Stimulated activated memory B cell treated with anti-CD40 and anti-IgM and Interleukin-4, amounts not matched to agents 10 μg/mL and 1 μg/mL and 100 μg/mL, for 72 hours (primary cell): ENCODE data around the gene PELI2.

ENCODE experiments used
- ATAC-seq: fragments of 150-1000 bp; cut with Tn5 transposase; 2 replicates; pipeline ENCODE4 v1.10.0; 2021
- H3K27ac Mint-ChIP-seq: one replicate; pipeline ENCODE4 v1.8.0; 2022; ENCODE audit warnings: mild to moderate bottlenecking, mixed read lengths
- H3K27me3 Mint-ChIP-seq: one replicate; pipeline ENCODE4 v1.8.0; 2022; ENCODE audit warnings: mixed read lengths
- H3K36me3 Mint-ChIP-seq: one replicate; pipeline ENCODE4 v1.8.0; 2022; ENCODE audit warnings: mixed read lengths
- H3K4me1 Mint-ChIP-seq: one replicate; pipeline ENCODE4 v1.8.0; 2022; ENCODE audit warnings: mixed read lengths
- H3K4me3 Mint-ChIP-seq: one replicate; pipeline ENCODE4 v1.8.0; 2022; ENCODE audit warnings: mild to moderate bottlenecking, moderate library complexity, mixed read lengths
- H3K9me3 Mint-ChIP-seq: one replicate; pipeline ENCODE4 v1.8.0; 2022; ENCODE audit warnings: mixed read lengths

PELI2 gene

DNA sequence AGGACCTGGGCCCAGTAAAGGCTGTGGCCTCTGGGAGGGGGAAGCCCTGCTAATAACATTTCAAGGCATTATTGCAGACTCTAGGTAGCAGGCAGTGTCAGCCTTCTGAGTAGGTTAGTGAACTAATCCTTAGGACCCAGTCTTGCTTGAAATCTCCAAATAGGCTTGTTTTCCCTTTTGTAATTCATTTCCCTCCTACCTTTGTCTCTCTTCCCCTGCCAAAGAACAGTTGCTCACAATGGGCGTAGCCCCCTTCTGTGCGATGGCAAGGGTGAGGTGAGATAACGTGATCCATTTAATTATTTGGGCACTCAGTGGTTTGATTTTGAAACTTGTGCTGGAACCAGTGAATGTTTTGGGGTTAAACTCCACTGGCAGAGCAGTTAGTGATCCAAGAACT lies 10.9 kb downstream of the PELI2 start:
- H3K27me3 Mint-ChIP-seq: no peaks in the 10 kb centered on the region
- ATAC-seq: no peak

DNA sequence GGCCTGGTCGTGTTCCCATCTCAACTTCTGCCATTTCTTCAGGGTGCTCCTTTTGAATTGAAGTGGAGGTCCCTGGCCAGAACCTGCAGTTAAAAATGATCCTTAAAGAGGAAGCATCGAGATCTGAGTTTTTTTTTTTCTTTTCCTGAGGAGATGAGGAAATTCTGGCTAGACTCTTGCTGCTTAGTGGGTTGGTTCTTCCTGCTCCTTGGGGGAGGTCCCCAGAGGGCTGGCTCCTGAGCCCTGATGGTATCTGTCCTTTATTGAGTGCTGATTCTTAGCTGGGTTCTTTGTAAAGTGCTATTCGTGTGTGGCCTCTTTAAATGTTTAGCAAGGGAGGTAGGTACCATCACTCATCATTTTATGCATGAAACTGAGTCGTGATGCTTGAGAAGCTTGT lies 11.7 kb downstream of the PELI2 start:
- Mint-ChIP-seq H3K4me1 (peaks cover 50% of the 10 kb centered on the region), H3K27ac (no peak overlapping the region)

More for the DNA sequence above, 10.9 kb downstream of the PELI2 start:
- Mint-ChIP-seq H3K27ac (no peak overlapping the region), H3K9me3 (no peaks in the 10 kb centered on the region), H3K4me1 (peaks cover 50% of the 10 kb centered on the region), H3K36me3 (no peaks in the 10 kb centered on the region), H3K4me3 (no peak overlapping the region)

GRCh38 chr14:56131004-56131864 lies 13.0 kb downstream of the PELI2 start:
- ATAC-seq: no peak
- Mint-ChIP-seq H3K27ac (peak overlapping the region; percentile 72), H3K27me3 (peaks cover 9% of the 10 kb centered on the region), H3K4me3 (peak overlapping the region; percentile 53), H3K36me3 (no peaks in the 10 kb centered on the region), H3K9me3 (no peaks in the 10 kb centered on the region), H3K4me1 (peaks cover 50% of the 10 kb centered on the region)

More for the DNA sequence above, 11.7 kb downstream of the PELI2 start:
- Mint-ChIP-seq H3K36me3 (no peaks in the 10 kb centered on the region), H3K27me3 (peaks cover 4% of the 10 kb centered on the region), H3K9me3 (no peaks in the 10 kb centered on the region), H3K4me3 (no peak overlapping the region)
- no peak for ATAC-seq

DNA sequence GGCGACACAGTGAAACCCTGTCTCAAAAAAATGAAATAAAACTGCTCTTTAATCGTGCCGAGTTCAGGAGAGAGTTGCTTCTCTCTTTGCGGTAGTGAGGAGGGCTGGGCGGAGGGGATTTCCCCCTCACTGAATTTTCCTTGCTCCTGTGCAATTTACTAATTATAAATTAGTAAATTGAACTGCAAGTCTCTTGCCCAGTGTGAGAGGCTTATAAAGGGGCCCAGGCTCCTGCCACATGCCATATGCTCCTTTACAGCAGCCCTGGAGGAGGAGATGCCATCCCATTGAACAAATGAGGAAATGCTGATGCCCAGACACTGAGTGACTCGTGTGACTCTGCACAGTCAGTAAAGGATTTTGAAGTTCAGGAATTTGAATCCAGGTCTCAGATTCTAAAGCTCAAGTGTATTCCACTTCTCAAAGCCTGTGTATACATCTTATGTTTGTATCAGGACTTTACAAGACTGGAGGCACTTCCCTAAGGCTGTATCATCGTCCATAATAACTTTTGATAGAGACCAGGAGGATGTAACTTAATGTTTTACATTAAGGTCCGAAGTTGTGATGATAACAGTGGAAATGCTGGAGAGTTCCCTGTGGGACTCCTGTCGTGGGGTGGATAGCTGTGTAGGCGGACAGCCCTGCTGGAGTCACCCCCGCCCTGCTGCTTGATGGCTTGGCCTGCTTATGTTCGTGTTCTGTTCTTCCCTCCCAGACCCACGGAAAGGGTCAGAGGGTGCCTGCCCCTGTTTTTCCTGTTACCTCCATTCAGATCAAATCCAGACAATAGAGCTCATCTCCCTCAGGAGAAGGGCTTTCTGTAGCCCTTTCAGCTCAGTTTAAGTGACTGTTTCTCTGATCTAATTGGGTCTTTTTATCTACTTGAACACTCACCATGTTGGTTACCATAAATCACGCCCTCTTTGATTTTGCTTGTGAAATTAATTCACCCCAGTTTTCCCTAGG lies 13.9 kb downstream of the PELI2 start:
- ATAC-seq: no peak

GRCh38 chr14:56133547-56133946 lies 15.3 kb downstream of the PELI2 start:
- H3K4me1 Mint-ChIP-seq: peaks cover 39% of the 10 kb centered on the region
- no peaks in the 10 kb centered on the region for H3K36me3 Mint-ChIP-seq
- no peak overlapping the region for H3K27ac Mint-ChIP-seq
- H3K27me3 Mint-ChIP-seq: peaks cover 9% of the 10 kb centered on the region
- no peaks in the 10 kb centered on the region for H3K9me3 Mint-ChIP-seq
- H3K4me3 Mint-ChIP-seq: no peak overlapping the region
- no peak for ATAC-seq

More for the DNA sequence above, 13.9 kb downstream of the PELI2 start:
- no peaks in the 10 kb centered on the region for H3K9me3 Mint-ChIP-seq
- no peaks in the 10 kb centered on the region for H3K36me3 Mint-ChIP-seq
- peak overlapping the region; percentile 72 for H3K27ac Mint-ChIP-seq
- peak overlapping the region; percentile 53 for H3K4me3 Mint-ChIP-seq
- H3K27me3 Mint-ChIP-seq: peaks cover 9% of the 10 kb centered on the region
- H3K4me1 Mint-ChIP-seq: peaks cover 47% of the 10 kb centered on the region

DNA sequence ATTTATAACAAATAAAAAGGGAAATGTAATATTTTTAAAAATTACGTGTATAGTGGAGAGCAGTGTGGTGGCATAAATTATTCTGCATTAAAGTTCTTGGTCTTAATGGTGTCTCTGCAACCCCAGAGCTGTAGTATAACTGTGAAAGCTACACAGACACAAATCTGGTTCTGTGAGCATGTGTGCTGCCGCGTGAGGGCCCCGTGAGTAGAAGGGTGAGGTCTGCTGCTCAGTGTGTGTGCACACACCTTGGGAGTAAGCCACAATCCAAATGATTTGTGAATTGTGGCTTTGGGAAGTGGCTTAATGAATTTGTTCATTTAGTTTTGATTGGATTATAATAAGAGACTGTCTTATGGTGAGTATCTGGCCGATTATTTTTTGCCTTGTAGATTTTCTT lies 16.8 kb downstream of the PELI2 start:
- Mint-ChIP-seq H3K27me3 (peaks cover 9% of the 10 kb centered on the region), H3K4me3 (no peak overlapping the region), H3K27ac (no peak overlapping the region), H3K9me3 (no peaks in the 10 kb centered on the region), H3K4me1 (peaks cover 29% of the 10 kb centered on the region), H3K36me3 (no peaks in the 10 kb centered on the region)
- ATAC-seq: no peak

DNA sequence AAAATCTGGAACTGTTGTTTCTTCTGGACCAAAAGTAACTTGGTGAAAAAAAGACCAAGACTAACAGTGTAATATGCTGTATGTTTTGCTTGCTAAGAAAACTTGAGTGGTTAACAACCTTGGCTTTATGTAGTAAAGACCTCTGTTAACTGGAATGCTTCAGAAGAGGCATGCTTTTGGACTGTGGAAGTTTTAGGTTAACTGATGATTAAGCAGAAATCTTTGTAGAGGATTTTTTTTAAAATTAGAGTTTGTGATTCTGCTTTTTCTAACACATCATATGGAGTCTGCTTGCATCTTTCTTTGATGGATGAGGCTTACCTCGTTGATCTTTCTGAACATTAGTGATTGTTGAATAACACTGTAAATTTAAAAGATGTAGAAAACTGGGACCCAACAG lies 17.5 kb downstream of the PELI2 start:
- peaks cover 9% of the 10 kb centered on the region for H3K27me3 Mint-ChIP-seq
- no peak overlapping the region for H3K4me3 Mint-ChIP-seq
- H3K4me1 Mint-ChIP-seq: peaks cover 32% of the 10 kb centered on the region
- H3K36me3 Mint-ChIP-seq: no peaks in the 10 kb centered on the region
- no peaks in the 10 kb centered on the region for H3K9me3 Mint-ChIP-seq
- ATAC-seq: no peak
- no peak overlapping the region for H3K27ac Mint-ChIP-seq

DNA sequence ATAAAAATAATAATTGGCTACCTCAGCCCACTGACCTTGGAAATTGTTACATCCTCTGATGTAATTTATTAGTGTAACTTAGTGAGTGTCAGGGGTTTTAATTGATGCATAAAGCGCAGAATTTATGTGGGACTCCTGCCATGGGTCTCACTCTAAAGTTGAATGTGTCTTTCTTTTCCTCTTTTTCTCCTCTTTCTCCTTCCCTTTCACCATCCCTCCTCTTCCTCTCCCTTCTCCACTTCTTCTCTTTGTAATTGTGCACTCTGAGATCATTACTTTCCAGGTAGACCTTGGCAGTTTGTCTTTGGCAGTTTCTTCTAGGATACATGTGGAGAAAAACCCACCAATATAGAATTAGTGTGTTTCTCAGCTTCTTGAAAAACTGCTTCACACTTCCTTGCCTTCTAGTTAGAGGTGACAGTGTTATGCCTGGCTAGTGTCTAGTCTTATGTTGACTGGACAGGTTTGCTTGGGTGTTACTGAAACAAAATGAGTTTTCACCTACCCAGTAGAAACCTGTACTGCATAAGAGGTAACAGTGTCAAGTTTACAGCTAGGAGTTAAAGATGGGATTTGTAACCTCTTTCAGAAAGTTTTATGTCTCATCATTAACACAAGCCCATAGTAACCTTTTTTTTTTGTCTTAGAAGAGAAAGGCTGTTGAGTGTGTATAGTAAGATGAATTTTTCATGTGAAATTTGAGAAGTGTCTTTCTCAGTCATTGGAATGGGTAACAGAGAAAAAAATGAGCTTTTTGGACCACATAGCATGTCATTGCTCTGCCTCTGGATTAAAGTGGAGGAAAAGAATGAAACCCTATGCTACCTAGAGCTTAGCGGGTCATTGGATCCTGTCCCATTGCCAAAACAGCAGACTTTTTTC lies 18.6 kb downstream of the PELI2 start:
- Mint-ChIP-seq H3K36me3 (no peaks in the 10 kb centered on the region), H3K27ac (no peak overlapping the region), H3K4me1 (peaks cover 28% of the 10 kb centered on the region), H3K27me3 (peaks cover 9% of the 10 kb centered on the region), H3K4me3 (no peak overlapping the region), H3K9me3 (no peaks in the 10 kb centered on the region)
- no peak for ATAC-seq

DNA sequence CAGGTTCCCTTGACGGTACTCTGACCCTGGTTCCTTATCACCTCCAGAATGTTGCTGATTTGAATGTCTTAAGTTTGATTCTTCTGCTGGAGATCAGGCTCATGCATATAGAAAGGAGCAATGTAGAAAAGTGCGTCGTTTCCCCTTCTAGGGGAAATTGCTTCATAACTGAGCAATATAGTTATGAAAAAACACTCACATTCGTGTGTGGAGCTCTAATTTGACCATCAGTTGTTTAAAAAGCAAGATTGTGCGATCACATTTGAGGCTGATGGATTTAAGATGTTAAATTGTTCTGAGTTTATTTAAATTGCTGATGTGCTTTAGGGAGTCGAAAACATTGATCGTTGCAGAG lies 19.2 kb downstream of the PELI2 start:
- no peaks in the 10 kb centered on the region for H3K36me3 Mint-ChIP-seq
- peaks cover 9% of the 10 kb centered on the region for H3K27me3 Mint-ChIP-seq
- no peak overlapping the region for H3K27ac Mint-ChIP-seq
- H3K4me3 Mint-ChIP-seq: no peak overlapping the region
- H3K9me3 Mint-ChIP-seq: no peaks in the 10 kb centered on the region
- ATAC-seq: no peak
- H3K4me1 Mint-ChIP-seq: peaks cover 22% of the 10 kb centered on the region

DNA sequence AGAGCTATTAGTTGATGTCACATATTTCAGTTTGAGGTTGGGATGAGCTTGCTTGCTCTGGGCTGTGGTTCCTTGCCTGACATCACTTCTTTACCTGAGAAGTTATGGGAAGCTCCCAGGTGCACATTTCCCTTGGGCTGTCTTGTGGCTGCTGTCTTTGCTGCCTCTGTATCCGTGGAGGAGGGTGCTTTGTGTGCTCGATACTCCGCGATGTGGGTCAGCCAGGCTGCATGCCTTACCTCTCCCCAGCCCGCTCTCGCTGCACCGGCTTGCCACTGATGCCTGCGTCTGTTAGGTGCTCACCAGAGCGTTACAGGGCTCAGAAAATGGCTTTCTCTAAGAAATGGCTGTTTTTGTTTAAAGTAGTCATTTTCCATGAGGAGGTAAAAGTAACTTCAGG lies 19.6 kb downstream of the PELI2 start:
- Mint-ChIP-seq H3K9me3 (no peaks in the 10 kb centered on the region), H3K27me3 (peaks cover 9% of the 10 kb centered on the region), H3K36me3 (no peaks in the 10 kb centered on the region), H3K4me3 (no peak overlapping the region), H3K4me1 (peaks cover 19% of the 10 kb centered on the region), H3K27ac (no peak overlapping the region)
- no peak for ATAC-seq

DNA sequence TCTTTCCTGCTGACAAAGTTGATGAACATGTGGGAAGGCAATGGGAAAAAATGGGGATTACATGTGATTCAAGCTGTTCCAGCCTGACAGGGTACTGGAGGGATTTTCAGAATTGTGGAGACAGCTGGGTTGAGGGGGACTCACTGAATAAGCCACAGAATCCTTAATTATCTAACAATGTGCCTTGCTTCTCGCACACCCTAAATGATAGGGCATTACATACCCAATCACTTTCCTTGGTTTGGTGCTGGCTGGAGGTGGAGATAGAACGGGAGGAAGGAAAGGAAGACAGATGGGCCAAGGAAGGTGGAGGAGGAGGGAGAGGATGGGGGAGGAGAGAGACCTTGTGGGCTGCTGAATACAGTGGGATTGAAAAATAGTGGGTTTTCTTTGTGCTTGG lies 20.7 kb downstream of the PELI2 start:
- H3K4me1 Mint-ChIP-seq: peaks cover 15% of the 10 kb centered on the region
- no peak overlapping the region for H3K4me3 Mint-ChIP-seq
- no peak for ATAC-seq

GRCh38 chr14:56142314-56142713 lies 24.1 kb downstream of the PELI2 start:
- Mint-ChIP-seq H3K4me3 (no peak overlapping the region), H3K9me3 (no peaks in the 10 kb centered on the region), H3K27me3 (no peaks in the 10 kb centered on the region), H3K27ac (no peak overlapping the region), H3K36me3 (no peaks in the 10 kb centered on the region), H3K4me1 (peaks cover 19% of the 10 kb centered on the region)
- no peak for ATAC-seq

More for the DNA sequence above, 20.7 kb downstream of the PELI2 start:
- Mint-ChIP-seq H3K27me3 (peaks cover 9% of the 10 kb centered on the region), H3K27ac (no peak overlapping the region), H3K36me3 (no peaks in the 10 kb centered on the region), H3K9me3 (no peaks in the 10 kb centered on the region)

DNA sequence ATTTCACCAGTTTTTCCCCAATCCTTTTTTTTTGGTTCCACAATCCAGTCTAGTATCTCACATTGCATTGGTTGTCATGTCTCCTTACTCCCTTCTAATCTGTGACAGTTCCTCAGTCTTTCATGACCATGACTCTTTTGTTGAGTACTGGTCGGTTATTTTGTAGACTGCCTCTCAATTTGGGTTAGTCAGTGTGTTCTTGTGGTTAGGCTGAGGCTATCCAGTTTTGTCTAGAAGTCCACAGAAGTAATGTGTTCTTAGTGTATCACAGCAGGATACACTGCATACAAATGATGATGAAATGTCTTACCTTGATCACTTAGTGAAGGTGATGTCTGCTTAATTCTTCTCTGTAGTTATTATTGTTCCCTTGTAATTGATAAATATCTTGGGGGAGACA lies 24.8 kb downstream of the PELI2 start:
- Mint-ChIP-seq H3K9me3 (no peaks in the 10 kb centered on the region), H3K27ac (no peak overlapping the region), H3K27me3 (no peaks in the 10 kb centered on the region), H3K4me1 (peaks cover 26% of the 10 kb centered on the region), H3K36me3 (no peaks in the 10 kb centered on the region), H3K4me3 (no peak overlapping the region)
- no peak for ATAC-seq

DNA sequence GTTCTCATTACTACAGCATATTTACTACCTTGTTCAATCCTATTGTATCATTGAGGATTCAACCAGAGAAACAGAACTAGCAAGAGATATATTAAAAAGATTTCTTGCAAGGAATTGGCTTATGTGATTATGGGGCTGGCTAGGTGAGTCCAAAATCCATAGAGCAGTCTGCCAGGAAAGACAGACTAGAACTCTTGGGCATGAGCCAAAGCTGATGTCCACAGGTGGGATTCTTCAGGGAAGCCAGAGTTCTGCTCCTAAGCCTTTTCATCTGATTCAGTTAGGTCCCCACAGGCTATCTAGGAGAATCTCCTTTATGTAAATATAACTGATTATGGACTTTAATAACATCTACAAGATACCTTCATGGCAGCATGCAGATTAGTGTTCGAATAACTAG lies 26.0 kb downstream of the PELI2 start:
- Mint-ChIP-seq H3K9me3 (no peaks in the 10 kb centered on the region), H3K4me1 (peaks cover 37% of the 10 kb centered on the region), H3K36me3 (no peaks in the 10 kb centered on the region), H3K27ac (no peak overlapping the region), H3K27me3 (no peaks in the 10 kb centered on the region), H3K4me3 (no peak overlapping the region)
- no peak for ATAC-seq
